ENCODE results near the gene SF3B5.

DNA sequence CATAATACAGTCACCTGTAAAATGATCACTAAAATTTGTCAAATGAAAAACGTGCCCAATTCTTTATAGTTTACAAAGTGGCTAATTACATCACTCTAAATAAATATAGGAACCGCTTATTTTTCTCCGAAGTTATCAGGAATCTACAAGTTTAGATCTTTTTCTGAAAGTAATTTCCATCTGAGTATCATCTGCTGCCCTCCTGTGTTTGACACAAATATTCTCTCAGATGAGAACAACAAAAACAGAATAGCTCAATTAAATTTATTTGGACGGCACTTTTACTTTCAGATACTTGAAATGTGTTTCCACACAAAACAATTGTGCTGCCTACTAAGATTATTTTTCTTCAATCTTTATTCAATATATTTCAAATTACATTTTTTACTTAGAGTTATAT is 5.0 kb downstream of the SF3B5 start:
- no peak for TF ChIP-seq CTCF (conservative IDR thresholded peaks at IDR 0.05 in 1 of 2, IDR thresholded peaks at IDR 0.05 in 1 of 2; ENCODE audit: extremely low read depth in 1 of 2, insufficient read depth in 1 of 2, low read depth in 1 of 2, low read length in 2 of 2)
- no peak for TF ChIP-seq EZH2 (IDR thresholded peaks at IDR 0.05; ENCODE audit: borderline replicate concordance, low read length)

Measured in mammary epithelial cell (primary cell).